HG03095 (cell line): Measurements from ENCODE around the gene IGF2R.

Experiments used
- ATAC-seq: cut with Tn5 transposase; IDR thresholded peaks from one replicate; pipeline ENCODE4 v1.9.1; 2021; ENCODE audit warnings: moderate library complexity; ENCODE audit not compliant: unreplicated experiment

The IGF2R gene

DNA sequence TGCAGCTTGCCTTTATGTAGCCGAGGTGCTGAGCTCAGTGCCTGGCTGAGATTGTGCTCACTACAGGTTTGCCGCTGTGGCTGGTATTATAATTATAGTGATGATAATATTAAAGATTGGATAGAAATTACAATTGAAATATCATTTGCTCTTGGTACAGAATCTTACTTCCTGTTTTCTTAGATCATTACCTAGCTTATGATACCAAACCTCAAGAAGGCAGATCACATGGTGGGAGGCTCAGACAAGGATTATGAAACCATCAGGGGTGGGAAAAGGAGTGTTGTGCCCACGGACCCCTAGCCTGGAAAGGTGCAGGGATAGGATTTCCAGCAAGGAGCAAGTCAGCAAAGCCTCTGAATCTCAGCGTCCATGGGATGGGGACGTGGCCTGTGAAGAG lies 70.6 kb downstream of the IGF2R start:
- no peak for ATAC-seq

DNA sequence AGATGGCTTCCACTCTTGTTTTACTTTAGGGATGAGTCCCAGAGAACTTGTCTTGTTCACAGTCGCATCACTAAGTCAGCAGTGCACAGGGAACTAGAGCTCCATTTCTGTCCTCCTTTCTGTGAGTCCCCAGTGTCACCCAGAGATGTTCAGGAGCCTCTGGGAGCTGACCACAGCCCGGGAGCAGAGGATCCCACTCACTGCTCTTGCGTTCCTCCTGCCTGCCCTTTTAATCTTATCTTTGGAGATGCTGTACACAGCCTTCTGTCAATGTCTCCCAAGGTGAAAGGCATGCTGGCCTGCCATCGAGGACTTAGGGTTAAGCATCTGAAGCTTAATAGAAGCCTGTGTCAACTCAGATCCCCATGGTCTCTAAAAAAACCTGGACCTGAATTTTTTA lies 71.2 kb downstream of the IGF2R start:
- ATAC-seq = no peak

DNA sequence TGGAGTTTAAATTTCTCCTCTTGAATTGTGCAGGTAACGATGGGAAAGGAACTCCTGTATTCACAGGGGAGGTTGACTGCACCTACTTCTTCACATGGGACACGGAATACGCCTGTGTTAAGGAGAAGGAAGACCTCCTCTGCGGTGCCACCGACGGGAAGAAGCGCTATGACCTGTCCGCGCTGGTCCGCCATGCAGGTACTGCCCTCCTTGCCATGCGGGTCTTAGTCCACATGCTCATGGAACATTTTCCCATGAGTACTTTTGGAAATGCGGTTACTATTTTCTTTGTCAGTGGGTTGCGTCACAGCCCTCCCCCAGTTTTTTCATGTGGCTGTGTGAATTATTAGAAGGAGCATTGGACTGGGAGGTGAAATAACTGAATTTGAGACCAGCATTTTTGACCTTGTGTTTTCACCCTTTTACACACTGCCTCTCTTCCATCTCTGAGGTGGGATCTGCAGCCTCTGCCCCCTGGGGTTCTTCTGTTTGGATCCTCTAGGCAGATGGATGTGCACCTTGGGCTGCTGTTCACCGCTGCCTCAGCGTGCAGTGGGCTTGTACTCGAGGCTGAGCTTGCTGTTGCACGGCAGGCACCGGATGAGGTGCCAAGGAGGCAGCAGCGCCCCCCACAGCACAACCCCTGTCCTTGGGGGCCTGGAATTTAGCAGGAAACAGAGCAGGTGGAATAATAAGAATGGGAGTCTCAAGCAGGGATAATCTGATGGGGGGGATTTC lies 71.8 kb downstream of the IGF2R start:
- no peak for ATAC-seq

DNA sequence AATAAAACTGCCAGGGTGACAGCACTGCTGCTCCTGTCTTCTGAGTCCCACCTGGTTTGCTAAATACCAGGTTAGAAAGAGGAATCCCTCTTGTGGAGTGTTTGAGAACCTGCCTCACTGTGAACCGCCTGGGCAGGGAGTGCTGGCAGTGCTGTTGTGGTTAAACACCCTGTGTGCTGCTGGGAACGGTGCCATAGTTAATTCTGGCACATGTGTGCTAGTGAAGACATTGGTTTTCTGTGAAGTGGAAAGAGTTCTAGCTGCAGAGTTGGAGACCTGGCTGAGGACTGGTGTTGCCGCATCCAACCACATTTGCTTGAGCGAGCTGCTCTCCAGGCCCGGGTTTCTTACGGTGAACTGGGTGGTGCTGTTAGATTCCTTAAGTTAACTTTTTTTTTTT lies 72.7 kb downstream of the IGF2R start:
- ATAC-seq = no peak

DNA sequence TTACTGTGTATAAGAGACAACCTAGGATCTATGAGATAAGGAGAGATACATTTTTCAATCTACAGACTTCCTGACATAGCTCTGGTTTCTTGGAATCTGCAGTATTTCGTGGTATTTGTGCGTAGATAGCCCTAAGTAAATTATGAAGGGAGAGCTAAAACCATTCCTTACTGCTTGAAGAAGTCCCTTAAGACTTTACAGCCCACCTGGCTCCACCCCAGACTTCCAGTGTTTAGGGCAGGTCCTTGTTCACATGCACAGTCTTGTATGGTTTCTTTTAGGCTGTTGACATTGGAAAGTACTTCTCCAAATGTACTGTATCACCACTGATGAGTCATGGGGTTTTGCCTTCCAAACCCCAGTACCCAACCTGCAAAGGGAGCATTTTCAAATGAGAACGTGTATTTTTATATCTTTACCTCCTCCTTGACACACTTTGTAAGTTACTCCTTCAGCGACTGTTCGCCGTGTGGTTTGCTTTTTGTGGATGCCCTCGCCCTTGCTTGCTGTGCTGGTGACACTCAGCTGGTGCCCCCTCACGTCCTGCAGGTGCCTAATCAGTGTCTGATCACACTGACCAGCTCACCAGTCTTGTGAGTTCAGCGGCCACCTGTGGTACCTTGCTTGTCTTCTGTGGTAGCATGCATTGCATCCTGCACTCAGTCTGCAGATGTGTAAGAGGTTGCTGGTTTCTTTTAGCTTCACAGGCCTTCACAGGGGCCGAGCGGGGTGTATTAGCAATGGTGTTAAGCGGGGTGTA lies 73.3 kb downstream of the IGF2R start:
- ATAC-seq = no peak

DNA sequence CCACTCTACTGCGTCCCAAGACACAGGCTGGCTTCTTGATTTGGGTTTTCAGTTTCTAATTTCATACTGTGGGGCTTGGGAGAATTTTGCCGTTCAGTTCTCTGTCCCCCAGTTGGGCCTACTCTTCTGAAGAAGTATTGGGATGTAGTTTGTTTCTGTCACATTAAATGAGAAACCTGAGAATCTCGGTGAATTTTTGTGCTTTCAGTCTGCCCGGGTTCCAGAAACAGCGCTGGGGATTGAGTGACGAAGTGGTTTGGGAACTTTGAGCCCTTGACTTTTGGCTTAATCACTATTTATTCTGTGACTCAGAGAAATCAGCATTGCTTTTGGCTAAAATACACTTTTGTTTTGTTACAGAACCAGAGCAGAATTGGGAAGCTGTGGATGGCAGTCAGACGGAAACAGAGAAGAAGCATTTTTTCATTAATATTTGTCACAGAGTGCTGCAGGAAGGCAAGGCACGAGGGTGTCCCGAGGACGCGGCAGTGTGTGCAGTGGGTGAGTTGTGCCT lies 74.0 kb downstream of the IGF2R start:
- ATAC-seq = no peak

DNA sequence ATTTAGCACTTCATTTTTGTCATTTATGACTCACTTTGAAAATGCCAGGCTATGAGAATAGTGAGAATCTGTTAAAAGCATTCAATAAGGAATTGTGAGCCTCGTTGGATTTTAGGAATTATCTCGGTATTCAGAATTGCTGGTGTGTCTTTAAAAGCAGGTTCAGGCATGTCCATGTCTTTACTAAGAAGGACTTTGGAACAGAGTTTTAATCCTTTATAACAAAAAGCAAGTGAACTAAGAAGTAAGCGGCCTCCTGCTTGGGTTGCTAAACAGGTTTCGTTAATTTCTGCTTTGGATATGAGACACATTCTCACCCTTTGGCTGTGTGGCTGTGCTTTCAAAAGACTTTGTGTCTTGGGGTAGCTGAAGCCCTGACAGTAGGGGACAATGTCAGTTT lies 74.9 kb downstream of the IGF2R start:
- ATAC-seq = no peak

DNA sequence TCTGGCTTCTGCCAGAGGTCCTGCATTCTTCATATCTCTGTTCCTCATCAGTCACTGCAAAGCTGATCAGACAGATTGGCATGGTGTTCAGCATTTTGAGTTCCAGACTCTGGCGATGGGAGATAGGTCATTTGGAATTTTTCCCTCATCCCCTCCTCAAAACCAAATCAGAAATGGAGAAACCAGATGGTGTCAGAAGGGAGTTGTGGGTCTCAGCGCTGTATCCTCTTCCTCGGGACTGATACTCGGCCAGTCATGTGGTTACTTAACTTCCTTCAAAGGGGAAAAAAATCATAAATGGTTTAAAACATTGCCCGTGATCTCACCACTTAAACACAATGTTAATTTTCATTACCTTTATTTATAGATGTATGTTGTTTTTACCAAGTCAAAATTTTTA lies 75.8 kb downstream of the IGF2R start:
- ATAC-seq = no peak

DNA sequence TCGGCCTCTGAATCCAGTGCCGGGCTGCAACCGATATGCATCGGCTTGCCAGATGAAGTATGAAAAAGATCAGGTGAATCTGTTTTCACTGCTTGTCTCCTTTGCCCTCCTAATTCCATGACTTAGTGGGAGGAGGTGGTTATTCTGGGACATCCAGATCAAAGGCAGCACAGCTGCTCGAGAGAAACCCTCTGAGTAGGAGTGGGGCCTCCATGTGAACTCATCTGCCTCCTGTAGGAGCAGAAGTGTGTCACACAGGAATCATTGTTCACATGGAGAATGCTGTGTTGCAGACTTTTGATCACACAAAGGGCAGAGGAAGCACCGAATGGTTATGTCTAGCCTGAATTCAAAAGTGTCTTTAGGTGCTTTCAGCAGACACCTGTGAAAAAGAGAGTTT lies 79.6 kb downstream of the IGF2R start:
- ATAC-seq = no peak

DNA sequence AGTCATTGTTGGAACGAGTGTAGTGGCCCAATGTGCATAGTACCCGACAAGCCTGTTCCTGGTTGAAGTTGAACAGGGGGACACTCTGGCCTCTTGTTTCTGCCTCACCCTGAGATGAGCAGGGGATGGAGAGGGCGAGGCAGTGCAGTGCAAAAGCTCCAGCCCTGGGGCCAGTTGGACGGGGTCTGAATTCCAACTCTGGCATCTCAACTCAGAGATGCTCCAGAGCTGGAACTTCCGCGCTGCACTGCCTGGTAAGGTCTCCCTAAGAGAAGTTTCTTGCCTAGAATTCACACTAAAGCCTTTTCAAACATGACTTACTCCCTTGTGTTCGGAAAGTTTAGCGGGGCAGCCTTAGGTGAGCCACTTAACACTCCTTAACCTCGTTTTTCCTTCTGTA lies 80.5 kb downstream of the IGF2R start:
- ATAC-seq = no peak

DNA sequence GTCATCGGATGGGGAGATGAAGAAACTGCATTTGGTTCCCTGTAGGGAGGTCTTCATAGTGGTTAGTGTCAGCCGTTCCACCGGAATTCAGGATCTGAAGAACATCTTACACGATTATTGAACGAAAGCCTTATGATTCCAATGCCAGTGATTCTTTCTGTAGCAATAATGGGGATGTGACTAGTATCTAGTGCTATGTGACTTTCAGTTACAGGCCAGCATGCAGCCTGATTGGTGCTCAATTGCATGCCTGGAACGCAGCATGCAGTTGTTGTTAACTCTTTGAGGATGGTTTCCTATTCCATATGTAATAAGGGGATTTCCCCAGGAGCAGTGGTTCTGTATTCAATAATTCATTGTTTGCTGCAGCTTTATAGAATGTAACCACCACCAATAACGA lies 81.1 kb downstream of the IGF2R start:
- no peak for ATAC-seq

DNA sequence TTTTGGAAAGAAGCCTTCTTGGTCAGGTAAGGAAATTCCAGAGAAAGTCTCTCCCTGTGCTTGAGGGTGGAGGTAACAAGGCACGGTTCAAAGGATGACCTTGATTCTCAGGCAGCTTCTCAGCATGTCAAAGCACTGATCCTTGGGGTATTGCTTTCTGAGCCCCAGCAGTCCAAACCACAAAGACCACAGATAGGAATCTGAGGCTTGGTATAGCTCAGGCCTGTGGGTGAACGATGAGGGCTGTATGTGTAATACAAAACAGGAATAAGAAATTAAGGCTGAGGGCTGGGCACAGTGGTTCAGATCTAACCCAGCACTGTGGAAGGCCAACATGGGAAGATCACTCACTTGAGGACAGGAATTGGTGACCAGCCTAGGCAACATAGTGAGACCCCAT lies 82.5 kb downstream of the IGF2R start:
- no peak for ATAC-seq

DNA sequence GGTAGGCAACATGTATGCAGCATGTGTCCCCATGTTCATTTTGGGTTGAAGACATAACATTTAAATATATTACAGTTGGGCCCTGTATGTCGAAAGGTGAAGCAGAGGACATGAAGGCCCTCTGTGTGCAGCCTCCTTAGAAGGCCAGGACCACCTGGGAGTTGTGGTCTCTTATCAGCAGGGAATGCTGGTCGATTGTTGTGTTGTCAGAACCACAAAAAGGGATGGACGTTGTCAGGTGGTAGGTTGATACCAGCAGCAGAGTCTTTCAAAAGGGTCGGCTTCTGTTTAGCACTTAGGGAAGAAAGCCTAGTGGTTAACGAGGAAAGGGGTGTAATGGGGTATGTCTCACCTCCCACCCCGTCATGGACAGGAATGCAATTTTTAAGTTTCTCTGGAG lies 85.4 kb downstream of the IGF2R start:
- no peak for ATAC-seq

DNA sequence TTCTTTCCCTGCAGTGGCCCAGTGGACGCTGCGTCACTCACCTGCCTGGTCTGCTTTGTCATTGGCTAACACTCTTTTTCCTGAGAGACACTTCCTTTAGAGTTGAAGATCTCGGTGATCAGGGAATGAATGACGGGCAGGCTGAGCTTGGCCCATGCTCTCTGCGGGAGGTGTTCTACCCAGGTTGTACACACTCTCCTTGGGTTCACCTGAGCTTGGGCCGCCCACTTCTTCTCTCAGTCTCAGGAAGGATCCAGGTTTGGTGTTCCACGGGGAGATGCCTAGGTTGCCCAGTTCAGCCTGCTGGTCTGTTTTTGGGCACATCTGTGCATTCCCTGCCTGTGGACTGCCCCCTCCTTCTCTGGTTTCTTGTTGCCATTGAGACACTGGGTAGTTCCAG lies 86.0 kb downstream of the IGF2R start:
- no peak for ATAC-seq

DNA sequence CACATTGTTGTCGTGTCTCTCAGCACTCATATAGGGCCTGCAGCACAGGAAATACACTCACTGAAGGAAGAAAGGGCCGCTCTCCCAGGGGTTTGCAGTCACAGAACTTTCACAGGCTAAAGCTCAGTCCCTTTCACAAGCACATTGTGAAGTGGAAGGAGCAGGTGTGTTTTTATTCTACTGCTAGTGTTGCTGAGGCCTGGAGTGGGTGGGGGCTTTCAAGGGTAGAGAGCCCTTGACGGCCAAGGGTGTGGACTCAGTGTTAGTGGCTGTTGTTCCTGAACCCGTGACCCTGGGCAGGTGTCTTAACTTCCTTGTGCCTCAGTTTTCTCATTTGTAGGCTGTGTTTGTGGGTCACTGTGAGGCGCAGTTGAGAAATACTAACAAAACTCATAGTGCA lies 86.5 kb downstream of the IGF2R start:
- no peak for ATAC-seq

DNA sequence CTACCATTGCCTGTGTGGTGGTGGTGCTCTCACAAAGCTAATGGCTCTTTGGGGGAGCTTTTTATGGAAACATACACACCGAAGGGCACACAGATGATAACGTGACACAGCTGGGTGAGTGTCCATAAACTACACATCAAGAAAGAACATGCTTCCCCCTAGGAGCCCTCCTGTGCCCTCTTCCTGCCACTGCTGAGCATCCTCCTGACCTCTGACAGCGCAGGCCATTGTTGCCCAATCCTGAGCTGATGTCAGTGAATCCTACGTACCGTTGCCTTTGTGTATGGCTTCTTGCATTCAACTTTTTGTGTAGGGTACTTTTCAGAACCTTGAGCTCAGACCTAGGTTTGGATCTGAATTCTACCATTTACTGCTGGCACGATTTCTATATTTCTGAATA lies 86.9 kb downstream of the IGF2R start:
- ATAC-seq = no peak

DNA sequence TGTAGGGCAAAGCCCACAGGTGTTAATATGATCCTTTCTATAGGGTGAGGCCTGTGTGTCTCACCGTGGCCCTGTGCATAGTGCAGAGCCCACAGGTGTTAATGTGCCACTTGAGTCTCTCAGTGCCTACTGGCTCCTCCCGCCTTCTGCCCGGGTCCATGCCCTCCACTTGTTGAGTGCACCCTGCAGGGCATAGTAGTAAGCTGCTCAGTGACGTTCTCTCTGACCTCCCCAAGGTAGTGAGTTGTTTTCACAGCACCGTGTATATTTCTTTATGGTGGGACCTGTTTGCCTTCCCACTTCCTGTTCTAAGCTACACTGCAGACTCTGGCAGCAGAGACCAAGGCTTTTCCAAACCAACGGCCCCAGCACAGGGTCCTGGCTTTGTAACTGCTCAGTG lies 88.2 kb downstream of the IGF2R start:
- ATAC-seq = no peak

DNA sequence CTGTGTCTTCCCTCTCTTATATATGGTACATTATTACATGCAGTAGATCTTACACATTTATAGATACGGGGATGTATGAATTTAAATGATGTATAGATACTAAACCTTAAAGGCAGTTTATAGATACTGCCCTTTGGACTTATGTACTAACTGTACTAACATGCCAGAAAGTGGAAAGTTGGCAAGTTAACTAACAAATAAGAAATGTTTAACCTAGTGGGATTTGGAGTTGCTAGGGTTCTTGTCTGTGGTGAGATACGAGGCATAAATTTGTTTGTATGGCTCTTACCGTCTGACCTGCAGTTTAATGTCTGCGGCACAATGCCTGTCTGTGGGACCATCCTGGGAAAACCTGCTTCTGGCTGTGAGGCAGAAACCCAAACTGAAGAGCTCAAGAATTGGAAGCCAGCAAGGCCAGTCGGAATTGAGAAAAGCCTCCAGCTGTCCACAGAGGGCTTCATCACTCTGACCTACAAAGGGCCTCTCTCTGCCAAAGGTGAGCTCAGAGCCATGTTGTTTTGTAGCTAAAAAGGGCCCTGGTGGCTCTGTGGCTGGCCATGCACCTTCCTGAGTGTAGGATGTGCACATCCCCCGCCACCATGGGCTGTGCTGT lies 89.8 kb downstream of the IGF2R start:
- no peak for ATAC-seq

DNA sequence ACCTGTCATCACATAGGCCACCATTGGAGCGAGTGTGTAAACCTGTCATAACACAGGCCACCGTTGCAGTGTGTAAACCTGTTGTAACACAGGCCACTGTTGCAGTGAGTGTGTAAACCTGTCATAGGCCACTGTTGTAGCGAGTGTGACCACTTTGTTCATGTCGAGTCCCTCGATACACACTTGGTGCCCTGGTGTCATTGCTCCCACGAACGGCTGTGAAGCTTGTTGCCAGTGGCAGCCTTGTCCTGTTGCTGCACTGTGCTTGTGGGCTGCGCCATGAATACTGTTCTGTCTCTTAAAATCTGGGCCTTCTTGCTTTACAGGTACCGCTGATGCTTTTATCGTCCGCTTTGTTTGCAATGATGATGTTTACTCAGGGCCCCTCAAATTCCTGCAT lies 91.3 kb downstream of the IGF2R start:
- no peak for ATAC-seq

DNA sequence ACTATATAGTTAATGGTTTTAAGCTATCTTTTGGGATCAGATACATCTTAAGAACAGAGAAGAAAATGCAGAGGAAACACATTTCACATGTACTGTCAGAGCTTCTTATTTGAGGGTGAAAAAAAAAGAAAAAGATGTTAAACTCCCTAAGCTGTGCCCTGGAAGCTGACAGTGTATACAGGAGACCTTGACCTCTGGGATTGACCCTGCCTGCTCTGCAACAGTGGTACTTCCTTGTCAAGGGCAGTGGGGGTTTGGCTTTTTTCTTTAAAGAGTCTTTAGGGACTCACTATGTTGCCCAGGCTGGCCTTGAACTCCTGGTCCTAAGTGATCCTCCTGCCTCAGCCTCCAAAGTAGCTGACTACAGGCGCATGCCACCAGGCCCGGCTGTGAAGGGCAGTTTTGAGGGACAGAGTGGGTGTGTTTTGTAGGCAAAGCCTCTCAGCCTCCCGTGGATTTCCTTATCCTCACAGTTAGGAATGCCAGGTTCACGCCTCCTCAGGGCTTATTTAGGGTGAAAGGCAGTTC lies 92.1 kb downstream of the IGF2R start:
- no peak for ATAC-seq

DNA sequence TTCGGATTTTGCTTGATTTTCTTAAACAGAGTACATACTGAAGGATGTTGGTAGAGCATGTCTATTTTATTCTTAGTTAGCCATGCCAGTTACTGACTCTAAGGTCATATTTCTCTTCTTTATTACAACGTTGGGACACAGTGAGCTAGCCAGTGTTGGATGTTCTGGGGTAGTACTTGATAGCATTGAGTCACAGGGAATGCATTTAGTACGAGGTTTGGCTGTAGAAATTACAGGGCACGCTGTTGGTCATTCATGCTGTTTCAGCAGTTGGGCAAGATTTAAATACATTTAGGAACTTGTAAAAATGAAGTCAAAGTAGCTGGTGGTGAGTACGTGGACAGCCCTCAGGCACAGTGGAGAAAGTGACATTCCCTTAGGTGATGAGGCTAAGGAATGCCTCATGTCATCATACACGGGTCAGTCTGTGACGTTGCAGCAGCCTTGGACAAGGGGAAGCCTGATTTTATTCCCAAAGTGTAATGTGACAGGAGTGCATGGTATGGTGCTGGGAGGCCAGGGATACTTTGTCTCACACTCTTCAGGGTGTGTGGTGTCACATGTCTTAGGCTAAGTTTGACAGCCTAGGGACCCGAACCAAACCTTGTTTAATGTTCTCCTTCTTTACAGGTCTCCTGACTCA lies 95.0 kb downstream of the IGF2R start:
- ATAC-seq = no peak
